HG03025 (cell line): Measurements from ENCODE around the gene TRRAP.

ENCODE experiments used
- ATAC-seq: cut with Tn5 transposase; IDR thresholded peaks from one replicate; pipeline ENCODE4 v1.9.1; 2021; ENCODE audit warnings: mild to moderate bottlenecking, moderate library complexity; ENCODE audit not compliant: unreplicated experiment, low FRiP score

TRRAP gene

DNA sequence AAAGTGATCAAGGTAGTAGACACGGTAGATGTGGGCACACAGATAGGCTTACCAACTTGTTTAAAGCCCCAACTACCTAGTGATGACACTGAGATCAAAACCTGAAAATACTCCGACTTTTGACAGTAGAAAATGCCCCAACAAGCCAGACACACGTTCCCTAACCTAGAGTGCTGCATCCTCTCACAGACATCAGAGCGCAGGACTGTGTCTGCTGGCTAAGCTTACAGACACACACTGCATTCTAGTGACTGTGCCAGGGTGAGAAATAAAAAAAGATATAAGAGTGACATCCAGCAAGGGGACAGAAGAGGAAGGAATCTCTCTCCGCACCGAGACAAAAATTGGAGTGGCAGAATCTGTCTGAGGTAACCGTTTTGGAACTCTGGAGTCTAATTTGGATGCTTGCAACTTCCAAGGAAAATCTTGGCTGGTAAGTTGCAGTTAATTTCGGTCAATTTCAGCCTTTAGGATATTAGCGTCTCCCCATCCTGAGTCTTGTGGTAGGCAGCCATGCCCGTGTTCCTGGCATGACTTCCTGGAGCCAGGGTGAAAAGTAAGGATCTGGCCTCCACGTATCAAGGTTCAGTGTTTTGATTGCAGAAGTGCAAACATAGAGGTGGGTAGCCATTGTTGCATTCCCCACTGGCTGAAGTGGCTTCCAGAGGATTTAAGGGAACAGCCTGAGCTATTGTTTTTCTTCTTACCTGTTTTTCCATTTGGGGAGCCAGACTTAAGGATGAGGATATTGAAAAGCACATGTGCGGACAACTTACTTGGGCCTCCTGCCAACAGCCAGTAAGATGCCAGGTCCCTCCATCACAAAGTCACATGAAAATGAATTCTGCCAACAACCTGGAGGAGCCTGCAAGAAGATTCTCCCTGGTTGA, 141.4 kb downstream of the TRRAP start:
- ATAC-seq: no peak

DNA sequence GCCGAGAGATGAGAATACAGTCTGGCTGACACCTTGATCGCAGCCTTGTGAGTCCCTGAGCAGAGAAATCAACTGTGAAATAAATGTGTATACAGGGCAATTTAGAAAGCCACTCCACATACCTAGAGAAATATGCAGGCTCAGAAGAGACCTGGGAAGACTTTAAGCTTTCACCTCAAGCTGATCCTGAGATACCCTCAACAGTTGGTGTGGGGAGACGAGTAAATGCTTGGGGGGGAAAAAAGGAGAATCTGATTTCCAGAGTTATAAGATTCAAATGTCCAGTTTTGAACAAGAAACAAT, 142.0 kb downstream of the TRRAP start:
- ATAC-seq: no peak

DNA sequence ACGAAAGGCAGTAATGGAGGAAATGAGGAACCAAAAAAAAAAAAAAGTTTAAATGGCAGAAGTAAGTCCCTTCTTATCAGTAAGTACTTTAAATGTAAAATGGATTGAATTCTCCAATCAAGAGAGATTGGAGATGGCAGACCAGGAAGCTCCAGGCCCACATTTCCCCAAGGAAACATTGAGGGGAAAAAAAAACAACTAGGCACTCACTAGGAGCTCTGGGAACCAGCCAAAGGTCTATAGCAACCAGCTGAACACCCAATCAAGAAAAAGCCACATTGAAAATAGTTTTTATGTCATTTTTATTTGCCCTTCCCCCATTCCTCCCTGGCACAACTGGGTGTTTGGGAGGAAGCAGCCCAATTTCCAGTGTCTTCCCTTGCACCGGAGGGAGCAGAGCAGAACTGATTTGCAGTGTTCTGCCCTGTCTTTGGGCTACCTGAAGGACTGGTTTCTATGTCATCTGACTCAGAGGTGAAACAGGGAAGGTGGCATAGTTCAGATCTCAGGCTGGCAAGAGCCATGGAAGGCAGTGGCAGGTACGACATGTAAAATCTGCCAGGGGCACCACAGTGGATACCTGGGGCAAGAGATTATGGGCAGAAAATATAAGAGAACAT, 143.7 kb downstream of the TRRAP start:
- ATAC-seq: no peak

DNA sequence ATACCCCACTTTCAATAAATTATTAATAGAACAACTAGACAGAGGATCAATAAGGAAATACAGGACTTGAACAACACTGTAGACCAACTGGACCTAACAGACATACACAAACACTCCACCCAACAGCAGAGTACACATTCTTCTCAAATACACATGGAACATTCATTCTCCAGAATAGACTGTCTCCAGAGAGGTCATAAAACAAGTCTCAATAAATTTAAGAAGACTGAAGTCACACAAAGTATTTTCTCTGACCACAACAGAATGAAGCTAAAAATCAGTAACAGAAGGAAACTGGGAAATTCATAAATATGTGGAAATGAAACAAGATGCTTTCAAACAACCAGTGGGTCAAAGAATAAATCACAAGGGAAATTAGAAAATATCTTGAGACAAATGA, 145.7 kb downstream of the TRRAP start:
- no peak for ATAC-seq

DNA sequence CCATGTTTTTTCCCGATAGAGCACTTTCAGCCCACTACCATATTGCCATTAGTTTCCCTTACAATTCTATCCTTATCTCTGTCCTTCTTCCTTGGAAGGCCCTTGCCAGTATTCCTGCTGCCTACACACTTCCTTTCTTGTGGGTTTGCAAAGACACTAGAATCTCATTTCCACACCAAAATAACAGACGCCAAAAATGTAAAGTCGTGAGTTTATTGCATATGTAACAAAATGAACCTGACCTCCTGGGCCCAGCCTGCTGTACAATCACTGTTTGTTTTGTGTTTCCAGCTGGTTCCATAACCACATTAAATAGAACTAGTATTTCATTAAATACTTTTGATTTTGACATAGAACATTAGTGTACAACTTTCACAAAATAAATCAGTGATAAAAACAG, 148.9 kb downstream of the TRRAP start:
- ATAC-seq: no peak

DNA sequence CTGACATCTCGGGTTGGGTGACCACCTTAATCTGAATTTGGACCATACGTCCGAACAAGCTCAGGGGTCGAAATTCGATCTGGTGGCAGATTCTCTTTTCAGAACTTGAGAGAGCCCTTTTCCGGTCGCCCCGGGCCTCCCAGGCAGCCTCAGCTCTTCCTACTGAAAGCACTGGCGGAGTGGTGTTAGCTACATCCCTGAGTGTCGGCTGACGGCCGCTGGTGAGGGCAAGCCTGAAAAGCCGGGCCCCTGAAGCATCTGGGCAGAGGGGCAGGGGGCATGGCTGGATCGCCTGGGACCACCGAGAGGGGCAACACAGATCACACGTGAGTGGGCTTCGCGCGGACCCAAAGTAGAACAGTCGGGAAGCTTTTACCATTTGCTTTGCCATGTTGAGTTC, 149.5 kb downstream of the TRRAP start:
- no peak for ATAC-seq

DNA sequence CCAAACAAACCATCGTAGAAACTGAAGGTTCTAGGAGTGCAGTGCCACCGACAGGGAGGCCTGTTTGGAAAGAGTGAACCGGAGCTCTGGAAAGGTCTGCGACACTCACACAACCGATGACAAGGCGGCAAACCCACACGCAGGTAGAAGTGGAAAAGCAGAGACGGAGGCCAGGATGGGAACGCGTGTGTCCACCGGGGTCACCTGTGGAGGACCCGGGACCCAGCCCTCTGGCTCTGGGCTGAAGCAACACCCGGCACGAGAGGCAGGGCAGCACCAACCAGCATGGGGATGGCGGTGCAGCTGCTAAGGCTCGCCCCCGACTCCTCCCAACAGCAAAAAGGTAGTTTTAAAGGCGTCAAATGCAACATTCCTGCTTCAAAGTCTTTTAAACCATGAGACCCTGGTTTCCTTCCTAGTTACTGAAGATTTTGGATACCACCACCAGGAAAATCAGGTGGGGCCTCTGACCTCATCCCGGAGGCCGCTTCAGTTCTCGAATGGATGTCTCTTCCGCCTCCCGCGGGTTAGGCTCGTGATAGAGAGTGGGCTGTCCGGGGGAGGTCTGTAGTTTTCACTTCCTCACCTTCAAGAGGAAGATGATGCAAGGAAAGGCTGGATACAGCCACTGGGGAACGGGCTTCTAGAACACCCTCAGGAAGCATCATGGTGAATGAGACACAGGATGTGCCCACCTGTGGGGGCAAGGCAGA, 150.1 kb downstream of the TRRAP start:
- no peak for ATAC-seq

DNA sequence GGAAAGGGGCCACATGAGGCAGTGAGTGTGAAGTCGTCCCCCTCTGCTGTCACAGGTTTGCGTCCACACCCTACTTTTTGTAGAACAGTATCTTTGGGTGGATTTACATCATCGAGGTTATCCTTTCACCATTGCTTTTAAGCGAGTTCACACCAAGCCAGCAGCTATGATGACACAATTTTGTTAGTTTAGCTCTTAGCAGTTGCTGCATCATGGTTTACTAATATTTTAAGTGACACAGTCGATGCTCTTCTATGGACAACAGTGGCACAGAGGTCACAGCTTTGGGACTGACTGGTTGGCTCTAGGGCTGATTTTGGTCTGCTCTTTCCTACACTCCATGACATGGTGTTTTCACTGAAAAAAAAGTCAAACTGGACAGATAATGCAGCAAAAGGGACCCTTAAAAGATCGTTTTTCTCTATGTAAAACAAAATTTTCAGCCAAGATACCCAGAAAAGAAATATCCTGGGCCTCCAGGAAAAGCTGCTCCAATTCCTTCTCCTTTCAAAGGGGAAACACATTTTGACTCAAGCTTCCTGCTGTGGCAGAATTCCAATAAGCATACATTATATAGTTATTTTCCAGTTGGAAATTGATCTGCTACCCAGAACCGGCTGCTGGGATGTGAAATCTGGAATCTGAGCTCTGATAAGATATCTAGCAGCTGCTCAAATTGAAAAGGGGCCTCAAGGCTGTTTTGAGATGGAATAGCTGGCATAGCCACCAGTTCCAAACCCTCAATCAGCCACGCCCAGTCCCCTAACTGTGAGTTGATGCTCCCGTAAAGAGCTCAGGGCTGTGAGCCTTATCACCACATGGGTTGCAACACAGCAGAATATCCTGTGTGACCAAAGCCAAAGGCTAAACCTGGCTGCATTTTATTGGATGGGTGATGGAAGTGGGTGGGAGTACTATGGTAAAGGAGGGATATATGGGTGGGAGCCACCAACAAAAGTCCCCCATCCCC, 151.4 kb downstream of the TRRAP start:
- ATAC-seq: no peak

DNA sequence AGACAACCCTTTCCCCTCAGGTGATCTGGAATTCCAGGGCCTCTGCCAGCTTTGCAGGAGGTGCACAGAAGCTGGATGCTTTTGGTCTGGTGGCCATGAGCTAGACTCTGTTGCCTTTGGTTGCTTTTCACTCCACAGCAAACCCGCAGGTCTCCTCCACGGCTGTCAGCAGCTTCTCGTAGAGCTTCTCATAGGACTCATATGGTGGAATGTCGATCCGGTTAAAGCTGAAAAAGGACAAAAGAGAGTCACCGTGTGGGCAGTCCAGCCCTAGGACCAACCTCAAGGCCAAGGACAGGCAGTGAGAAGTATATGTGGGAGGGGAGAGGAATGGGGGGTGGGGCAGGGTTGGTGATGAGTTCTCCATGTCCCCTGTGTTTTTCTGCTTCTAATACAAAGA, 152.1 kb downstream of the TRRAP start:
- no peak for ATAC-seq

DNA sequence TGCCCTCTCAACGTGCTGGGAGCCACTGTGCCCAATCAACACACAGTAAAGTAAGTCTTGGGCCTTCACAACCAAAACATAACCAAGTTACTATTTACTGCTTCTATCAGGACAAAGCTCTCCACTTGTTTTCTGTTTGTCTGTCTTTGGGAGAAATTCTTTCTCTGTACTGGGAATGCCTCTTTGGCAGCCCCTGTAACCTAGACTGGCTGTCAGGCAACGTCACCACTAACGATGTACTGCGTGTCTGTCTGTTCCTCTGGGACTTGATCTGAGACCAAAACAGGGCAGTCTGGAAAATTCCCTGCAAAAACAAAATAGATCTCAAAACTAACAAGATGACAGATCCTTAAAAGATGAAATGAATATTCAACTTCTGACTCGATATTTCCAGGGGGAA, 152.6 kb downstream of the TRRAP start:
- no peak for ATAC-seq

DNA sequence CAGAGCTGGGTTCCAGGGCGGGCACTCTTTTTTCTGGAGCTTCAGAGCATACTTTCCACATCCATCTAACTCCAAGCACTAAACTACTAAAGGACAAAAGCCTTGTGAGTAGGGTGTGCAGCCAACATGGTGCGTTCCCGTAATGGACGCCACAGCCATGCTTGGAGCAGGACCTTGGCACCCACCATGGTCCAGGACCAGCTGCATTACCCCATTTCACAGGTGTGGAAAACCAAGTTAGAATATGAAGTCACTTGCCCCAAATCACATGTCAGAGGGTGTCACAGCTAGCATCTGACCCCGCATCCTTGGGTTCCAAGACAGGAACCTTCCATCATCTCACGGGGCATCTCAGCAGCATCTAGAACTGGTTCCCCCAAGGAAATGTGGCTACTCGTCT, 153.2 kb downstream of the TRRAP start:
- no peak for ATAC-seq

DNA sequence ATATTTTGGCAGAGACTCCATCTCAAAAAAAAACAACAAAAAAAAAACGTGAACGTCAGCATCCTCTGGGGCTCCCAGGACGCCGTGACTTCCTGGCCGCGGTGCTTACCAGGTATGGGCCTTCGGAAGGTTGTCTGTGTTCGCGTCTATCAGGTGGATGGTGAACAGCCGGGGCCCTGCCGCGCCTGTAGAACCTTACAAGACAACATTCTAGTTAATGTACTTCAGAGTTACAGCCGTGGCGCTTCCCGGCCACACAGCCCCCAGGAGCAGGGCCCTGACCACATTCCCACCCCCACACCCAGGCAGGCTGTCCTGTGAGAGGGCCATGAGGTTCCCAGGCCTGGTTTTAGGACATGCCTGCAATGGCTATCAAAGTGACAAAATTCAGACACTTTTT, 154.6 kb downstream of the TRRAP start:
- no peak for ATAC-seq

DNA sequence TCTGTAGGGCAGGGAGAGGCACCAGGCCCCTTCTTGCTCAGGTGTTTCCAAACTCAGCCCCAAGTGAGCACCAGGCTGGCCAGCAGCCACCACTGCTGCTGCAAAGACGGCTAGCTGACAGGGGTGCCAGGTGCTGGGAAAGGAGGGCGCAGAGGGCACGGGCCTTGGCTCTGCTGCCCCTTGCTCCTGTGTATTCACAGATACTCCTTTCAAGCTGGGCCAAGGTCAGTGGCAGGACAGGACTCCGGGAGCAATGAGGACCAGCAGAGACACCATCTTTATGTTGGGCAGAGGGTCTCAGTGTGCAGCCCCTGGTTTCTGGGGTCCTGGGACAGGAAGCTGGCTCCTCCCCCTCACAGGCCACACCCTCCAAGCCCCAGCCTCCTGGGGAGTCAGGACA, 155.4 kb downstream of the TRRAP start:
- ATAC-seq: no peak

DNA sequence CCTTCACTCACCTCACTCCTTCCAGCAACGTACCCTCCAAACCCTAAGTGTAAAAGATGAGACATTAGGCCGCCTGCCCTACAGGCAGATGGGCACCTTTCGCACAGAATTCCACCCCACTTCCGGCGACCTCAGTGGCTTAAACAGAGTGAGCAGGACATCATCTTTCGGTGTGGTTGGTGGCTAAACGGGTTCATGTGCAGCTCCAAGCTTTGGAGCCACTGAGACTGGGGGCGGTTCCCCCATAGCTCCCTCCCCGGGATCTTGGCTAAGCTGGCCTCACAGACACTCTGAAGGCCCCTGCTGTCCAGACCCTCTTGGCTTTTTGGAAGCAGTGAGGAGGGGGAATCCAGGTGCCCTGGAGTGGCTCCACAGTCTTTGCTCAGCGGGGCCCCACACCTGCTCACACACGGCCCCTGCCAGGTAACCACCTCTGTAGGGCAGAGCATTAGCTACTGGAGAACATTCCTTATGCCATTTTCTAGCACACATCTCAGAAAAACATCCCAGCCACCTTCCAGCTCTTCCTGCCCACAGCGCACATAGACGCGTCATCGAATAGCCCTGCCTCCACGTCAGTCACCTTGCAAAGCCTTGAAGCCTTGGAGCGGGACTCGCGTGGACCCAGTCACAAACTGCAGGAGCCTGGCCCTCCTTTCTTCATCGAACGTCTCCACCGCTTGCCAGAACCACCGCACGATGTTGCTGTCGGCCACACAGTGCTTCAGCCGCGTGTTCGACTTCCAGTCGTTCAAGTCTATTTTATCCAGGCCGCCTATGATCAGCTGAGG, 156.8 kb downstream of the TRRAP start:
- no peak for ATAC-seq

DNA sequence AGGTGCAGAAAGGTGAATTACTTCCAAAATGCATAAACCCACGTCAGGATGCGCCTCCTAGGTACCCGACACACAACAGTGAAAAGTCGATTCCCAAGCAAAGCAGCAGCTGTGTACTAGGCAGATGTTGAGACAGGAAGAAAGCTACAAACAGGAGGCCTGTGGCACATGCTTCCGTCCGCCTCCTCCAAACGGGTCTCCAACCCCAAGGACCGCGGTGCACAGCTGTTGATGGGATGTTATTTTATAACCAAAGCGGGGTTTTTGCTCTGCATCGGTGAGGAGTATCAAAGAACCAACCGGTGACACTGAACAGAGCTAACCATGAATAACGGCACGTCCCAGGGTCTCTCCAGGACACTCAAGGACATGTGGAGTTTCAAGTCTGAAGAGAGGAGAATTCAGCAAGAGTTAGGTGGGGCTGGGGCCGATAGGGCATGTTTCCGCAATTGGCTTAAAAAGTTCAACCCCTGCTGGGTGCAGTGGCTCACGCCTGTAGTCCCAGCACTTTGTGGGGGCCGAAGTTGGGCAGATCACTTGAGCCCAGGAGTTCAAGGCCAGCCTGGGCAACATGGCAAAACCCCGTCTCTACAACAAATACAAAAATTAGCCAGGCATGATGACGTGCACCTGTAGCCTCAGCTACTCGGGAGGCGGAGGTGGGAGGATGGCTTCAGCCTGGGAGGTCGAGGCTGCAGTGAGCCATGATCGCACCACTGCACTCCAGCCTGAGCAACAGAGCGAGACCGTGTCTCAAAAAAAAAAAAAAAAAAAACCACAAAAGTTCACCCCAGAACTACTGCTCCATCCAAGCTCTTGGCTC, 157.6 kb downstream of the TRRAP start:
- ATAC-seq: no peak

DNA sequence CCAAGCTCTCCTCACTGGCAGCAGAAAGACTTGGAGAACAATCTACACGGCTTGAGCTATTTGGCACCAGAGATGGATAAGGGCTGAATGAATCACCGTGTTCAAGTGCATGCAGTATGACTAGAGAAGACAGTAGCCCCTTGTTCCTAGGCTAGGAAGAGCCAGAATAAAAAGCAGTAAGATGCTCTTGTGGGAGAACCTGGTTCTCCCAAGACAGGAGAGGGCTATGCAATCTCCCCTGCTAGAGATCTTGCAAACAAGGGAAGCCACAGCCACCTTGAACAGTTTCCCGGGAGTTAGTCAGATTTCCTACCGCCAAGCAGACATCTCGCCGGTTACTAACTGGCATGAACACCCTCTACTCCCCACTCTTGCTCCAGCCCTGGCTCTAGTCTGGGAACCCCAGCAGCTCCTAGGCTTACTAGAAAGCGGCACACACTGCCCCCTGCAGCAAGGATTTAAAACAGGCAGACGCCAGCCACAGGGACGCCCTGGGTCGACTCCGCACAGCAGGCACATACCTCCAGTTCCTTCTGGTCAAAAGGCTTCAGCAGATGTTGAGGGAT, 158.3 kb downstream of the TRRAP start:
- ATAC-seq: no peak

DNA sequence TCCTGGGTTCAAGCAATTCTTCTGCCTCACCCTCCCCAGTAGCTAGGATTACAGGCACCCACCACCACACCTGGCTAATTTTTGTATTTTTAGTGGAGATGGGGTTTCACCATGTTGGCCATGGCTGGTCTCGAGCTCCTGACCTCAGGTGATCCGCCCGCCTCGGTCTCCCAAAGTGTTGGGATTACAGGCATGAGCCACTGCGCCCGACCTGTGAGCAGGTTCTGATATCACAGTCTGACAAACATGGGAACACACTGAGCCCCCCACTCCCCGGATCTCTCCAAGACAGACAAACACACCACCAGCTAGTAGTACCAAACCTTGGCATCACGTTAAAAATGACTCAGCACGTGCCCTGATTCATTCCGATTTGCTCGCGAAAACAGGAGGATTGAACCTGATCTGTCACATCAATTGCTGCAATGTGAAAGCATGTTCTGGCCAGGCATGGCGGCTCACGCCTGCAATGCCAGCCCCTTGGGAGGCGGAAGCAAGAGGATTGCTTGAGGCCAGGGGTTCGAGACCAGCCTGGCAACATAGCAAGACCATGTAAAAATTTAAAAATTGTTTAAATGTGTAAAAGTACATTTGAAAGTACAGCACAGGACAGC, 159.1 kb downstream of the TRRAP start:
- no peak for ATAC-seq
